SU-DHL-6 (cell line): ENCODE results near the gene CNTN4.

ENCODE experiments used
- EZH2phosphoT487 ChIP-seq: fragments of 200-600 bp; sonication (generic), shearing (Covaris generic); conservative IDR thresholded peaks from 2 replicates; pipeline ENCODE4 v1.6.1; 2018; ENCODE audit warnings: mild to moderate bottlenecking, antibody characterized with exemption, low read length, moderate library complexity, mixed read lengths
- TF ChIP-seq, protein P1 (sequence below): fragments of 200-600 bp; sonication (generic); IDR thresholded peaks from one replicate; pipeline ENCODE4 v1.5.1; 2017; ENCODE audit warnings: antibody characterized with exemption, mild to moderate bottlenecking, low read length, moderate library complexity; ENCODE audit not compliant: insufficient read depth, poor library complexity, severe bottlenecking

DNA sequence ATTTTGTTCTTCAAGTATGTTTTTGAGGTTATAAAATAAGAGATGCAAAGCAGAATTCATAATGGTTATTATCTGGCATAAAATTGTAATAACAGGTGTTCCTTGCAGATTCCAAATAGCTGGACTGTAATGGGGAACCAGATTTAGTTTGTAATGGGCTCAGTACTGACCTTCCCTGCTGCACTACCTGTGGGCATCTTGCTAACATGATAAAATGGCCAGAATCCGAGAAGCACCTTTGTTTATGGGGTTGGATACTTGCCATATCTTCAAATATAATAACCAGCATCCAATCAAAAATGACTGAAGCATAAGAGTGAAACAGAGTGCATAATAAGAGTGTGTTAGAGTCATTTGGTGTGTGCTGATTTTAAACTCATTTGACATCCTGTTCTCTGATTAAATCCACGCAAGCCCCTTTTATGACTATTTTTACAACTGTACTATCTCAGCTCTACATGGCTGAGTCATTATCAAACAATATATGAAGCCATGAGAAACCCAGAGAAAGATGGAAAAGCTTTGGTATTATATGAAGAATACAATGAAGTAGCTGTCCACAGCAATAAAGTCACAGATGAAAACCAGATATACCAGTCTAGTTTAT, 292.4 kb downstream of the CNTN4 start:
- TF ChIP-seq, protein P1, sequence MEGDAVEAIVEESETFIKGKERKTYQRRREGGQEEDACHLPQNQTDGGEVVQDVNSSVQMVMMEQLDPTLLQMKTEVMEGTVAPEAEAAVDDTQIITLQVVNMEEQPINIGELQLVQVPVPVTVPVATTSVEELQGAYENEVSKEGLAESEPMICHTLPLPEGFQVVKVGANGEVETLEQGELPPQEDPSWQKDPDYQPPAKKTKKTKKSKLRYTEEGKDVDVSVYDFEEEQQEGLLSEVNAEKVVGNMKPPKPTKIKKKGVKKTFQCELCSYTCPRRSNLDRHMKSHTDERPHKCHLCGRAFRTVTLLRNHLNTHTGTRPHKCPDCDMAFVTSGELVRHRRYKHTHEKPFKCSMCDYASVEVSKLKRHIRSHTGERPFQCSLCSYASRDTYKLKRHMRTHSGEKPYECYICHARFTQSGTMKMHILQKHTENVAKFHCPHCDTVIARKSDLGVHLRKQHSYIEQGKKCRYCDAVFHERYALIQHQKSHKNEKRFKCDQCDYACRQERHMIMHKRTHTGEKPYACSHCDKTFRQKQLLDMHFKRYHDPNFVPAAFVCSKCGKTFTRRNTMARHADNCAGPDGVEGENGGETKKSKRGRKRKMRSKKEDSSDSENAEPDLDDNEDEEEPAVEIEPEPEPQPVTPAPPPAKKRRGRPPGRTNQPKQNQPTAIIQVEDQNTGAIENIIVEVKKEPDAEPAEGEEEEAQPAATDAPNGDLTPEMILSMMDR: no peak
- no peak for TF ChIP-seq EZH2phosphoT487
